HL-60/S4 treated with phorbol 12-myristate 13-acetate at 8.2 ng/mL for 4 days and 3 days (cell line): Measurements from ENCODE around the gene ADO.
"Not testable (repeated sequence)": the region's sequence is repeated elsewhere in the genome, so short reads cannot be mapped to it uniquely, and the experiment has no call there.

Source experiments
- in situ Hi-C: fragments of 300-500 bp; cut with MboI; formaldehyde crosslinking; loops from 2 replicates; pipeline ENCODE4 v1.15.0; 2022; ENCODE audit warnings: low sequenced_read_pairs

ADO gene

DNA sequence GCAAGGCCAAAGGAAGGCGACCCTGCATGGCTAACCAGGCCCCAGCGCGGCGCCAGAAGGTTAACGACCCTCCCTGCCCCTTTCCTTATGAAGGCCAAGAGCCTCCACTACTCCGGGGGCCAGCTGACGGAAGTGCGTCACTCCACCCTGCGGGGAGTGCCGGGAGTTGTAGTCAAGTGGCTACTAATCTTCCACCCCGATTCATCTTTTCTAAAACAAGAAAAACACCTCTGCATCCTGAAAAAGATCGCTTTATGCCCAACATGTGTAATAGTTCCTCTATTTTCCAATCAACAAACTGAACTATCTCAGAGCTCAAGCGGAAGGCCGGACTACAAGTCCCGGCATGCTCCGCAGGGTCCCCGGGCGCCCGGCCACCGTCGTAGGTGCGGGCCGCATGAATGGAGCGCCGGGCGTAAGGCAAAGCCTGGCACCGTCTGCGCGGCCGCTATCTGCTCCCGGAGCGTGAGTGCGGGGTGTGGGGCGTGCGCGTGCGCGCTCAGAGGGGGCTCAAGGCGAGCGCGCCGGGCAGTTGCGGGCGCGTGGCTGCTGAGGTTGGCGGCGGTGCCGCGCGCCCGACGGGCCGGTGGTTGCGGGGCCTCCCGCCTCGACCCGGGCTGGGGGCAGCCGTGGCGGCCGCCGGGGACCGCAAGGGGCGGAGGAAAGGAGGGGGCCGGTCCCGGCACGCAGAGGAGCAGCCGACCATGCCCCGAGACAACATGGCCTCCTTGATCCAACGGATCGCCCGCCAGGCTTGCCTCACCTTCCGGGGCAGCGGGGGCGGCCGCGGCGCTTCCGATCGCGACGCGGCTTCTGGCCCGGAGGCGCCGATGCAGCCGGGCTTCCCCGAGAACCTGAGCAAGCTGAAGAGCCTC lies at the start of gene ADO:
Gene ADO (plus strand): TSS at position 365 of the 875 bp plus-strand sequence. CDS start 340 bp downstream, at position 705.
- in situ Hi-C loops, result loop anchor here (10.0 to 25.0 kb wide), 2 partner anchors 60 to 117 kb away; no protein-coding TSS in a partner anchor

DNA sequence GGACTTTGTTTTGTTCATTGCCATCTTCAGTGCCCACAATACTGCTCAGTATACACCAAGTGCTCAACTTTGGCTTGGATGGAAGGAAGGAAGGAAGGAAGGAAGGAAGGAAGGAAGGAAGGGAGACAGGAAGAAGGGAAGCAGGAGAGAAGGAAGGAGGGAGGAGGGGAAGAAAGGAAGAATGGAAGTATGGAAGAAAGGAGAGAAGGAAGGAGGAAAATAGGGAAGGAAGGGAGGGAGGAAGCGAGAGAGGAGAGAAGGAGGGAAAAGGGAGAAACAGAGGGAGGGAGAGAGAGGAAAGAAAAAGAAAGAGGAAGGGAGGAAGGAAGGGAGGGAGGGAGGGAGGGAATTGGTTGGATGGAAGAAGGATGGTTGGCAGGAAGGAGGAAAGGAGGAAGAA lies 49.6 kb upstream of the ADO start:
- in situ Hi-C loops, result no loop called here

DNA sequence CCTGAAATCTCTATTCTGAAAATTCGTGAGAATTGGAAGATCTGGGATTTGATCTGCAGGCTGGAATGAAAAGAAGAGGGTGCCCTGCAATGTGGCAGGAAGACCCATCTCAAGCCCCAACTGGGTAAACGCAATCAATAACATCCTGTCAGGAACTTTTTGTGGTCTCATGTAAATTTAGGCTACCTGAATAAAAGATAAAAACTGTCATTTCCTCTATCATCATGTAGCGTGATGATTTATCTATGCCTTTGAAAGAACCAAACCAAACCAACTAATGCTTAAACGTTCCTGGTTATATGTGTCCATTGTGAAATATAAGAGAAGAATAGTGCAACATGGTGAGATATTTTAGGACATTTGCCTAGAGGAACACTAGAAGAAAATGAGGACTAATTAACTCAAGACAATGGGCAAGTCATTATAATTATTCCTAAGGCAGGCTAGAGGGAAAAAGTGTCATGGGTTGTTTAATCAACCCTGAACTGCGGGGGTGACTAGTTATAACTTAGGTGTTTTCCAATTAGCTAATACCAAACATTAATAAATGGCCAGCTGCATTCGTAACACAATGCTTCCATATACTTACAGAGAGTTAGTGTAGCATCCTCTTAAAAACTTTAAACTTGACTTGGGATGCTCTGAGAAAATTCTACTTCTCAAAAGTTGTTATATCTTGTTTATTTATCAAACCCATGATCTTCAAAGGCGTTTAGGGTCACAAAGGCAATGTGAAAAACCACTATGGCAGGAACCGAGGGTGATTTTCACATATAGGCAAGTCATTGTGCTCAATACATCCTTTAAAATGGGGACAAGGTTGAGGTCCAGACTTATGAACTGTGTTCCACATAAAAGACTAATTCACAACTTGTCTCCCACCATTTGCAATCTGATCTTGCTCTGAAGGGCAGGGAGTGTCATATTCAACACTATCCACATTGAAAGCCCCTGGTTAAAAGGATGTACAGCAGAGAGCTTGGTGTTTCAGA lies 48.6 kb upstream of the ADO start:
- in situ Hi-C loops, result no loop called here

DNA sequence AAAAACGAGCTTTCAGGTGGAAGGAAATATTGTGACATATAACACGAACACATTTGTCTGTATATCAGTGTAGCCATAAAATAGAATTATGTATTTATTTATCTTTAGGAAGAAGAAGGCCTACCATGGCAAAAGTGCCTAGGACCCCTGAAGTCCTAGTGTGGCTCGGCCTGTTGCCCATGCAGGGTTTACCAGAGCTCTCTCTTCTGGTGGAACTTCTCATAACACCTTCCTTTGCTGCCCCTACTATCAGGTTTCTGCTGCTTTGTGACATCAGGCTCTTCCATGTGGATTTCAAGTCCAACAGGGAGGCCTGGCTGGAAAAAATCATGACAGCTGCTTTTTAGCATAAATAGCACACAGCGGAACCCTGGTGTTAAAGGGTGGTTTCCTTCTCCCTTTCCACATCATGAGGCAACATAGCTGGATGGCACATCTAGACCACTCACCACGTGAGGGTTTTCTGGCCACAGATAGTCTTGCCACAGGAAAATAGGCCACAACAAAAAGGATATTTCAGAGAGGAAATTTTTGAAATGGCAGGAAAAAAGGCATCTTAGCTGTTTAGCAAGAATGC lies 44.8 kb upstream of the ADO start:
- in situ Hi-C loops, result no loop called here

DNA sequence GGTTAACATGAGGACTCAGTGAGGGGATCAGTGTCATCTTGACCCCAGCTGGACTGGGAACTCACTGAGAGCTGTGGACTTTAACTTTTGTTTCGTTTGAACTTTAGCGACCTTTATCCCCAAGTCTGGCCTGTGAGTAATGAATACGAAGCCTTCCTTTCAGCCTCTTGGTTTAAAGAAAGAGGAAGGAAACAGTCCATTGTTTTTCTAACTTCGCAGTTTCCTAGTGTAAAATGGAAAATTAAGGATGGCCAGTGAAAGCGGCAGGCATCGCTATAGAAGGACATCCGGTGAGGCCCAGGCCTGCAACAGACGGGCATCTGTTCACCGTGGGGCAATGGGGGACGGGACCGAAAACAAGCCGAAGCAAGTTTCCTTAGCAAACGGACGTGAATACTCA lies 44.1 kb upstream of the ADO start:
- in situ Hi-C loops, result no loop called here

DNA sequence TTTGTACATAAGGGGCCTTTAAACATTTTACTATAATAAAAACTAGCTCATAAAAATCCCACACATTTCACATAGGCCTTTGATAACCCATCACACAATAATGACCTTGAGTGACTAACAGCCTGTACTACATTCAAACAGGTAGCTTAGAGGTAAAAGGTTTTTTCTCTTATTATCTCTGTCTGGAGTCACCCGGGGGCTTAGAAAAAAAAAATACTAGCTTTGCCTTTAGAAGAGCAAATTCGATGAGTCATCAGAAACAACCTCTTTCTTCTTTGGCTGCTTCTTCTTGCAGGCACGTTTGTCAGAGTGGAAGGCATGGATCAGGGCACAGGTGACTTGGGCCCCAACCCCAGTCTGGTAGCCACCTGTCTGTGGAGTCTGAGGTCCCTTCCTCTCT lies 43.4 kb upstream of the ADO start:
- in situ Hi-C loops, result no loop called here

DNA sequence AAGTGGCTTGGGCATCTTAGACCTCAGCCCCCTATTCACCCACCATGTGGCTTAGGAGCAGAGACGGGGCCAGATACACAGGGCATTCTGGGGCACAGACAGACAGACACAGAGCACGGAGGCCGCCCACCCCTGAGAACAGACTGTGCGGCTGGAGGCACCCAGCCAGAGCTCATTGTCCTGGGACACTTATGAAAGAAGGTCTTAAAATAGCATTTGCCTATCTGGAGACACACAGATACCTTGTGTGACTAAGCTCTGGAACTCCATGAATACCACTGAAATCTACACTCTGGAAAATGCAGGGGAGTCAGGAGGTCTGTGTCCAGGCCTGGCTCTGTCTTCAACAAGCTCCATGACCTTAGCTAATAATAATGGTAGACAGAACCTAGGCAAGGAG lies 41.4 kb upstream of the ADO start:
- in situ Hi-C loops, result no loop called here

DNA sequence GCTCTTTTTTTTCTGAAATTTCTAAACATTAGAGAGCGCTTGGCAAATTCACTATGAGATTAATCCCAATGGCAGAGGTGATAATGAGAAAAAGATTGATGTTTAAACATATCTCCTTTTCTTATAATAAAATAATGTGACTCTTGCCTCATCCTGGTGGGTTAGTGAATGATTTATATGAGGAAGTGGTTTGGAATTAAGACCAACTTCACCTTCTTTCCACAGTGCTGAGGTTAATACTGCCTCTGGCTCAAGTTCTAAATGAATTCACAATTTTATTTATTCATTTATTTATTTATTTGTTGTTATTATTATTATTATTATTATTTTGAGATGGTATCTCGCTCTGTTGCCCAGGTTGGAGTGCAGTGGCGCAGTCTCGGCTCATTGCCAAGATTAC lies 40.5 kb upstream of the ADO start:
- in situ Hi-C loops, result no loop called here

DNA sequence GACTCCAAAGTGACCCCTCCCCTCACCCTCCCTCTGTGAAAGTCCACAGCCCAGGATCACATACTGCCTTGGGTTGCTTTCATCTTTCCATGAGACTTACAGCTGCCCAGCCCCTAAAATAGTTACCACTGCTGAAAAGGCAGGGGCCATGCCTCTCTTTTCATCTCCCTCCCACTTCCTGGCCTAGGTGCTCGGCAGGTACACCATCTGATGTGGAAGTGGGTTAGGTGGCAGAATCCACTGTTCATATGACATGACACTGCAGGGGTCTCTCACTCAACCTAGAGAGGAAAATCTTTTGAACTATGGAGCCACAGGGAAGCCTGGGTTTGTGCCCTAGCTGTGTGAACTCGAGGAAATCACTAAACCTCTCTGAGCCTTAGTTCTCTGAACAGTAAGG lies 38.8 kb upstream of the ADO start:
- in situ Hi-C loops, result no loop called here

DNA sequence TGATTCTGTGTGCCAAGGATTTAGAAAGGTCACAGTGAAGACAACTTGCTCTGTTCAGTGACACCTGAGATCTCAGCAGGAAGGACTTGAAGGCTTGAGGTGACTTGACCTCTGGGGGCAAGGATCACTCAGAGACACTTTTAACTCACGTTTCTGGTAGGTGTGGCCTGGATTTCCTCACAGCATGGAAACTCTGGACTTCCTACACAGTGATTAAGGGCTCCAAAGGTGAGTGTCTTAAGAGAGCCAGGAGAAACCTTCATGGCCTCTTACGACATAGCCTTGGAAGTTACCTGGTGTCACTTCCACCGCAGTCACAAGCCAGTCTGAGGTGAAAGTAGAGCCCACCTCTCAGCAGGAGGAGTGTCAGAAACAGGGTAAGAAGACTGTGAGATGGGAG lies 38.1 kb upstream of the ADO start:
- in situ Hi-C loops, result no loop called here

DNA sequence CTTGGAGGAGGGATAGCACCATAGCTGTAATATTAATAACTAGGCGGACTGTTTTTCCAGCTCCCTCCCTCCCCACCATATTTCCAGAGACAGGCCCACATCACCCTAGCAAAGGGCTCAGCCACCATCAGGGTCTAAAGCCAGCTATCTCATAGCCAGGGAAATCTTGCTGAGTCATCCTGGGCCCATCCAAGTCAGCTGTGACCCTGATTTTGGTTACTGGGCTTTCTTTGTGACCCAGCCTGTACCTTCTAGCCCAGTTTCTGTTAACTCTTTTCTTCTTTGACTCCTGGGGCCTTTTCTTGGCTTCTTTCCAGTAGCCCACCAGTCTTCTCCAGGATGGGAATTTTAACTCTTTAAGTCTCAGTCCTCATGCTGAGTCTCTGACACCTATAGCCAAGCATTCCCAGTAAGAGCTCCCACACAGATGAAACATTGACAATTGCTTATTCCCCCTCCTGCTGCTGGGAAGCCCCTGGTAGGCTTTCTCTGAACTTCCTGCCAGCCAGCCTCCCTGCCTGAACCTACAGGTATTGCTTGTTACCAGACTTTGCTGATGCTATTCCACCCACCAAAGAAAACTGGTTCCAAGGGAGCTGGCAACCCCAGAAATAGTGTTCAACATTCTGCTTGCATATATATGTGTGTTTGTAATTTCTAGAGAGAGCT lies 34.8 kb upstream of the ADO start:
- in situ Hi-C loops, result no loop called here

DNA sequence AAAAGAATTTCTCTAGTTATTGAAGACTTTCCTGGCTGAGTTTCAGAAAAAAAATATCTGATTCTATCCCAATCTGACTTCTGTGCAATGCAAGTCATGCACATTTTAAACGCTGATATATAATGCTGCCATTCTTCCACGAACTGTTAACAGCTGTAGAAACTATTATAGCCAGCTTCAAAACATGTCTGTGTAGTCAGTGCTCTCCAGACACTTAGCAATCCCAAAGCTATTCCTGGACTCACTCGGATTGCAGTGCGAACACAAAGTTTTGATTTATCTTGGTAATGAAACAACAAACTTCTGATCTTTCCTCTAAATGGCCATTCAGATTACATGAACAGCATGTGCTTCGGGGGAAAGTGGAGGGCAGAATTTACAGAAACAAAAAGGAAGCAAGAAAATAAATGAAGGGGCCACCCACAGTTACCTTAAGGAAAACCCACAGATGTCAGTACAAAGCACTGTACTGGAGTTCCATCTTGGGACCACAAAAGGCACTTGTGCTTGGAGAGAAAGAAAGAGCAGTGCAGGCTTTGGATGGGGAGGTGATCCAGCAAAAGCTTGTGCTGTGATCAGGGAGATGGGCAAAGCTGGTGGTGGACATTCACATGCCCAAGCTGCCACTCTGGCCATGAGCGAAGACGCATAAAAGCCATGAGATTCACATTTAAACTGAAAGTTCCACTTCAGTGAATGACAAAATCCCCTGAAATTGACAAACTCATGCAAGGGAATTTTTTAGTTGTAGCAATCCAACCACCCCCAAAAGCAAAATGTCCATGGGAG lies 32.1 kb upstream of the ADO start:
- in situ Hi-C loops, result no loop called here

DNA sequence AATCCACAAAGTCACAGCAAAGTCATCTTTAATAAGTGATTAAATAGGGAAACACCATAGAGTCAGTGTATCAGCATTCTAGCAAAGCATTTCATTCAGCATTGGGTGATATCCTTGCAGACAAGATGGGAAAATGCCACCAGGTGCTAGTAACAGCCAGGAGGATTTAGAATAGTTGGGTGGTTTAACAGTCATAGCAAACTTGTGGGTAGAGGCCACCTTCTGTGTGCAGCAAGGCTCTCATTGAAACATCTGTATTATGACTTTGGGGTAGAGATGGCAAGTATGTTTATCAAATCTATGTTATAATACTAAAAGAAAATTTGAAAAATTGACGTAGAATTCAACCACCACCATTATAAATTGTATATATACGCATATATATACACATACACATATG lies 26.4 kb upstream of the ADO start:
- in situ Hi-C loops, result no loop called here

DNA sequence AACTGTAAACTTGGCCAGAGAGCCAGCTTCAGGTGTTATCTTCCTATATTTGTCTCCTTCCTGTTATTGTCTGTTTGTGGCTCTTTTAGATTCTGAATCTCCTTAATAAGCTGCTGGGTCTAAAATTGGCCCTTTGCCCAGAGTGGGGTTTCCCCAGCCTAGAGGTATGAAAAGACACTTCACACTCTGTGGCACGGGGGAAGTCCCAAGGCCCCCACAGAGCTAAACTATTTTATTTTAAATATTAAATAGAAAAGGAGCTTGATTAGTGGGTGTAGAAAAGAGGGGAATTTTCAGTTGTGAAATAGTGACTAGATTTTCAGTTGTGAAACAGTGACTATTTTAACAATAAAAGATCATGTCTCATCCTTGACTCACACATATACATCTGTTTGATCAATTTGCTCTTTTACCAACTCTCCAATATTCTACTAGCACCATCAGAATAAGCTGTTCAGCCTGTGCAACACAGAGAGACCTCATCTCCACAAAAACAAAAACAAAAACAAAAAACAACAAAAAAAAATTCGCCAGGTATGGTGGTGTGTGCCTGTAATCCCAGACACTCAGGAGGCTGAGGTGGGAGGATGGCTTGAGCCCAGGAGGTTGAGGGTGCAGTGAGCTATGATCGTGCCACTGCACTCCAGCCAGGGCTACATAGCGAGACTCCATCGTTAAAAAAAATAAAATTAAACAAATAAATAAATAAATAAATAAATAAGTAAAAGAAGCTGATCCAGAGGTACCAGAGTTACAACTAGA lies 24.9 kb upstream of the ADO start:
- in situ Hi-C loops, result no loop called here

DNA sequence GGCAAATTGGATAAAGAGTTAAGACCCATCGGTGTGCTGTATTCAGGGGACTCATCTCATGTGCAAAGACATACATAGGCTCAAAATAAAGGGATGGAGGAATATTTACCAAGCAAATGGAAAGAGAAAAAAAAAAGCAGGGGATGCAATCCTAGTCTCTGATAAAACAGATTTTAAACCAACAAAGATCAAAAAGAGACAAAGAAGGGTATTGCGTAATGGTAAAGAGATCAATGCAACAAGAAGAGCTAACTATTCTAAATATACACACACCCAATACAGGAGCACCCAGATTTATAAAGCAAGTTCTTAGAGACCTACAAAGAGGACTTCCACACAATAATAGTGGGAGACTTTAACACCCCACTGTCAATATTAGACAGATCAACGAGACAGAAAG lies 20.0 kb upstream of the ADO start:
- in situ Hi-C loops, result not testable (repeated sequence)

DNA sequence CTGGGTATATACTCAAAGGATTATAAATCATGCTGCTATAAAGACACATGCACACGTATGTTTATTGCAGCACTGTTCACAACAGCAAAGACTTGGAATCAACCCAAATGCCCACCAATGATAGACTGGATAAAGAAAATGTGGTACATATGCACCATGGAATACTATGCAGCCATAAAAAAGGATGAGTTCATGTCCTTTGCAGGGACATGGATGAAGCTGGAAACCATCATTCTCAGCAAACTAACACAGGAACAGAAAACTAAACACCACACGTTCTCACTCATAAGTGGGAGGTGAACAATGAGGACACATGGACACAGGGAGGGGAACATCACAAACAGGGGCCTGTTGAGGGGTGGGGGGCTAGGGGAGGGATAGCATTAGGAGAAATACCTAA lies 16.2 kb upstream of the ADO start:
- in situ Hi-C loops, result not testable (repeated sequence)

DNA sequence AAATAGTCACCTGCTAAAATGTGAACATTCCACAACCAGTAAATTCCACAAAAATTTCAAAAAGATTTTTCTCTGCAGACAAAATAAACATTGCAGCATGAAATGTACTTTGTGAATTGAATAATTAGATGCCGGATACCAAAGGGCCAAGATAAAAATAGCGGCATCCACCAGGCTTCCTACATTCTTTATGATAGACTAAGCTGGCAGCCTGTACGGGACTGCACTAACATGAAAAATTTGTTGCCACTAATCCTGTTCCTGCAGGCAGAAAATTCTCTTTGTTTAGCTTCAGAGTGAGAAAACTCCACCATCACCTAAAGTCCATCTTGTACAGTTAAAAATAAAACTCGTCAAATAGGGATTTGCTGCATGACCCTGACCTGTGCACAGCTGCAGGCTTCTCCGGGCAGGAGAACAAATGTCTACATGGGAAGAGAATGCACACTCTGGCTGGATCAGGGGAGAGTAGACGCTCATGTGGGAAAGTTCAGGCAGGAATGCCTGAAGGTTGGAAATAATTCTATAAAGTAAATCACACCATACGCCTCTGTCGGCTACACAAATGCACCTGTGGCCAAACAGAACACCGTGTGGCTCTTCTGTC lies 15.6 kb upstream of the ADO start:
- in situ Hi-C loops, result no loop called here

DNA sequence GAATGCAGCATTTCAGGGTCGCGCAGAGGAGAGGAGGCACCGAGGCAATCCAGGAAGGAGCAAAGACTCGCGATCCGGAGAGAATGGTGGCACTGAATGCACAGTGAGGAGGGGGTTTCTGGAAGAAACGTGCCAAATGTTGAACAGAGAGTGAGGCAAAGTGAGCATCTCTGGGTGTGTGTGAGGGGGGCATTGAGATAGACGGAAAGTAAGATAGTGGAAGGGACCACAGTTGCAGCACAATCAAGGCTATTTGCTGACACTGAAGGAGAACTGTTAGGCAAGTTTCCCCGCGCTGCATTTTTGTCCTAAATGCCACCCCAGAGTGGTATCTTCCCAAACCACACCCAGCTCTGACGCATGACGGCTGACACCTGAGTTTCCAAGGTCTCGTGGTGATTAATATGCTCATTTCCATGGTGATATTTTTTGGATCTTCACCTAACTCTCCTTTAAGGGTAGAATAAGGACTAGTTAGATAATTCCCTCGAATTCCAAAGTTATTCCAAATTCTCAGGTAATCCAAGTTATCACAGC lies 14.4 kb upstream of the ADO start:
- in situ Hi-C loops, result no loop called here

DNA sequence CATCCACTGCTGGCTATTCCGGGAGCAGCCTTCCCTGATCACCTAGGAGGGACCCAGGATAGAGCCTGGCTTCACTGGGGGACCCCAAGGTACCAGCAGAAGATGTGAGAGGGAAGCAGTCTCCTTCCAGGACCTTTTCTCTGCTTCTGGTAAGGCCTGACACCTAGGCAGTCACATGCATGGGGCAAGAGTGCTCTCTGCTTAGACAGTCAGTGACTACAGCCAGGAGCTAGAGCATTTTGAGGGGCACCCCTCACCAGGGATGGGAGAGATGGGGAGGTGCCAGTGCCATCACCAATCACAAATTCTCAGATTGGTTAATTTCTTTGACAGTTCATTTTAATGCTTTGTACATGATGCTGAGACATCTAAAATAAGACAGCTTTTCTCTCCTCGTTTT lies 13.9 kb upstream of the ADO start:
- in situ Hi-C loops, result no loop called here
